Measurements from ENCODE around the gene MS4A13. TPM values are rescaled to one million over a fixed set of nuclear protein-coding genes. Genes with fewer than 3 reads are reported as not detected.

MS4A13 gene
- total RNA-seq = not detected in 2 replicates

GRCh38 chr11:60515144-60515855, at the start of gene MS4A13:
MS4A13 (plus strand) TSS chr11:60515392; CDS start chr11:60518084, 2,692 bp downstream.

GRCh38 chr11:60492488-60493009, 22.6 kb upstream of the MS4A13 start, which contains the start of gene MS4A12:
MS4A12 (plus strand) TSS chr11:60492778; CDS start chr11:60497319, 4,541 bp downstream.

Other genes starting within 250 kb of the MS4A13 start
- not detected in 2 replicates for gene MS4A4A, start 234.7 kb upstream of the MS4A13 start, total RNA-seq
- not detected in 2 replicates for gene MS4A6E, start 188.1 kb upstream of the MS4A13 start, total RNA-seq
- gene MS4A7, start 136.9 kb upstream of the MS4A13 start, total RNA-seq = not detected in 2 replicates
- gene MS4A14, start 118.9 kb upstream of the MS4A13 start, total RNA-seq = not detected in 2 replicates
- not detected in 2 replicates for gene MS4A5, start 85.8 kb upstream of the MS4A13 start, total RNA-seq
- not detected in 2 replicates for gene MS4A1, start 59.5 kb upstream of the MS4A13 start, total RNA-seq
- gene MS4A12, start 22.6 kb upstream of the MS4A13 start, total RNA-seq = not detected in 2 replicates
- not detected in 2 replicates for gene MS4A8, start 184.2 kb downstream of the MS4A13 start, total RNA-seq
- not detected in 2 replicates for gene MS4A18, start 209.3 kb downstream of the MS4A13 start, total RNA-seq
- not detected in 2 replicates for gene MS4A15, start 241.5 kb downstream of the MS4A13 start, total RNA-seq

All from bronchus fibroblast of lung (primary cell).